ENCODE results near the gene KCNJ10.

Gene KCNJ10

GRCh38 chr1:159996653-159997052 lies 73.3 kb downstream of the KCNJ10 start:
- Histone ChIP-seq H3K4me3 (ENCODE audit: low read length) (no peak overlapping the region), H3K4me2 (ENCODE audit: low read depth, low read length) (no peak overlapping the region), H3K79me2 (ENCODE audit: low read length) (no peaks in the 10 kb centered on the region), H3K27me3 (replicated peaks; ENCODE audit: insufficient read depth, low read length) (no peaks in the 10 kb centered on the region), H3F3A (ENCODE audit: insufficient read depth, low read length) (no peaks in the 10 kb centered on the region), H3K36me3 (replicated peaks; ENCODE audit: insufficient read depth, low read length) (no peaks in the 10 kb centered on the region), H3K4me1 (ENCODE audit: low read length) (no peaks in the 10 kb centered on the region), H4K20me1 (ENCODE audit: insufficient read depth, low read length) (no peaks in the 10 kb centered on the region), H3K27ac (ENCODE audit: low read length) (no peak overlapping the region), H2AFZ (ENCODE audit: low read length) (no peak overlapping the region), H3K9ac (ENCODE audit: low read length) (no peak overlapping the region), H3K9me2 (replicated peaks; ENCODE audit: insufficient read depth, low read length) (no peaks in the 10 kb centered on the region), H3K9me3 (replicated peaks; ENCODE audit: insufficient read depth, low read length) (no peaks in the 10 kb centered on the region)
- no peak for DNase-seq
- TF ChIP-seq EZH2 (optimal IDR thresholded peaks at IDR 0.05; ENCODE audit: low read depth, low read length), result no peak
- no peak for TF ChIP-seq EZH2phosphoT487 (IDR thresholded peaks at IDR 0.05; ENCODE audit: low read length)
- no peak for TF ChIP-seq CTCF (IDR thresholded peaks at IDR 0.05; ENCODE audit: low read length)

GRCh38 chr1:159994896-159995295 lies 75.1 kb downstream of the KCNJ10 start:
- Histone ChIP-seq H3K36me3 (replicated peaks; ENCODE audit: insufficient read depth, low read length) (no peaks in the 10 kb centered on the region), H2AFZ (ENCODE audit: low read length) (no peak overlapping the region), H3K4me3 (ENCODE audit: low read length) (no peak overlapping the region), H3K9ac (ENCODE audit: low read length) (no peak overlapping the region), H3K9me3 (replicated peaks; ENCODE audit: insufficient read depth, low read length) (no peaks in the 10 kb centered on the region), H3F3A (ENCODE audit: insufficient read depth, low read length) (no peaks in the 10 kb centered on the region), H3K4me1 (ENCODE audit: low read length) (no peaks in the 10 kb centered on the region), H3K27ac (ENCODE audit: low read length) (no peak overlapping the region), H3K9me2 (replicated peaks; ENCODE audit: insufficient read depth, low read length) (no peaks in the 10 kb centered on the region), H3K27me3 (replicated peaks; ENCODE audit: insufficient read depth, low read length) (no peaks in the 10 kb centered on the region), H4K20me1 (ENCODE audit: insufficient read depth, low read length) (no peaks in the 10 kb centered on the region), H3K79me2 (ENCODE audit: low read length) (no peaks in the 10 kb centered on the region), H3K4me2 (ENCODE audit: low read depth, low read length) (no peak overlapping the region)
- DNase-seq, result no peak
- TF ChIP-seq EZH2 (optimal IDR thresholded peaks at IDR 0.05; ENCODE audit: low read depth, low read length), result no peak
- no peak for TF ChIP-seq CTCF (IDR thresholded peaks at IDR 0.05; ENCODE audit: low read length)
- no peak for TF ChIP-seq EZH2phosphoT487 (IDR thresholded peaks at IDR 0.05; ENCODE audit: low read length)

GRCh38 chr1:159993911-159994310 lies 76.0 kb downstream of the KCNJ10 start:
- Histone ChIP-seq H3K27ac (ENCODE audit: low read length) (no peak overlapping the region), H3K4me3 (ENCODE audit: low read length) (no peak overlapping the region), H3K9ac (ENCODE audit: low read length) (no peak overlapping the region), H3K9me2 (replicated peaks; ENCODE audit: insufficient read depth, low read length) (no peaks in the 10 kb centered on the region), H2AFZ (ENCODE audit: low read length) (no peak overlapping the region), H3K27me3 (replicated peaks; ENCODE audit: insufficient read depth, low read length) (no peaks in the 10 kb centered on the region), H3K4me2 (ENCODE audit: low read depth, low read length) (no peak overlapping the region), H3K36me3 (replicated peaks; ENCODE audit: insufficient read depth, low read length) (no peaks in the 10 kb centered on the region), H4K20me1 (ENCODE audit: insufficient read depth, low read length) (no peaks in the 10 kb centered on the region), H3K9me3 (replicated peaks; ENCODE audit: insufficient read depth, low read length) (no peaks in the 10 kb centered on the region), H3F3A (ENCODE audit: insufficient read depth, low read length) (no peaks in the 10 kb centered on the region), H3K4me1 (ENCODE audit: low read length) (no peaks in the 10 kb centered on the region), H3K79me2 (ENCODE audit: low read length) (no peaks in the 10 kb centered on the region)
- TF ChIP-seq CTCF (IDR thresholded peaks at IDR 0.05; ENCODE audit: low read length) (no peak), EZH2phosphoT487 (IDR thresholded peaks at IDR 0.05; ENCODE audit: low read length) (no peak), EZH2 (optimal IDR thresholded peaks at IDR 0.05; ENCODE audit: low read depth, low read length) (no peak)
- DNase-seq, result no peak

Data from MM.1S (cell line).